ENCODE measurements around the gene MCF2L.

Gene MCF2L

GRCh38 chr13:113001241-113002140 is 32.5 kb downstream of the MCF2L start:
- no peak for DNase-seq
- no peak overlapping the region for H2AFZ ChIP-seq (ENCODE audit: low read length)

GRCh38 chr13:113002206-113002912 is 33.3 kb downstream of the MCF2L start:
- TF ChIP-seq EZH2phosphoT487 (IDR thresholded peaks at IDR 0.05; ENCODE audit: low read length) (no peak), CTCF (IDR thresholded peaks at IDR 0.05; ENCODE audit: low read length) (peak; percentile 20), EZH2 (optimal IDR thresholded peaks at IDR 0.05; ENCODE audit: low read depth, low read length) (no peak)
- H3K9ac ChIP-seq (ENCODE audit: low read length): no peak overlapping the region
- H3F3A ChIP-seq (ENCODE audit: insufficient read depth, low read length): no peaks in the 10 kb centered on the region
- no peak overlapping the region for H3K4me3 ChIP-seq (ENCODE audit: low read length)
- peaks cover 7% of the 10 kb centered on the region; the same call in 1 of the 2 replicates for H3K4me1 ChIP-seq (ENCODE audit: low read length)
- DNase-seq: no peak
- no peaks in the 10 kb centered on the region for H3K36me3 ChIP-seq (replicated peaks; ENCODE audit: insufficient read depth, low read length)
- no peaks in the 10 kb centered on the region for H3K79me2 ChIP-seq (ENCODE audit: low read length)
- H3K27ac ChIP-seq (ENCODE audit: low read length): no peak overlapping the region
- H2AFZ ChIP-seq (ENCODE audit: low read length): no peak overlapping the region
- H3K27me3 ChIP-seq (replicated peaks; ENCODE audit: insufficient read depth, low read length): peaks cover 100% of the 10 kb centered on the region
- no peaks in the 10 kb centered on the region for H4K20me1 ChIP-seq (ENCODE audit: insufficient read depth, low read length)
- no peak overlapping the region for H3K4me2 ChIP-seq (ENCODE audit: low read depth, low read length)
- H3K9me2 ChIP-seq (replicated peaks; ENCODE audit: insufficient read depth, low read length): no peaks in the 10 kb centered on the region
- H3K9me3 ChIP-seq (replicated peaks; ENCODE audit: insufficient read depth, low read length): no peaks in the 10 kb centered on the region

More at GRCh38 chr13:113001241-113002140, 32.5 kb downstream of the MCF2L start:
- Histone ChIP-seq H4K20me1 (ENCODE audit: insufficient read depth, low read length) (no peaks in the 10 kb centered on the region), H3F3A (ENCODE audit: insufficient read depth, low read length) (no peaks in the 10 kb centered on the region), H3K4me3 (ENCODE audit: low read length) (no peak overlapping the region), H3K27ac (ENCODE audit: low read length) (no peak overlapping the region), H3K27me3 (replicated peaks; ENCODE audit: insufficient read depth, low read length) (peaks cover 100% of the 10 kb centered on the region), H3K79me2 (ENCODE audit: low read length) (no peaks in the 10 kb centered on the region), H3K9me3 (replicated peaks; ENCODE audit: insufficient read depth, low read length) (no peaks in the 10 kb centered on the region), H3K9me2 (replicated peaks; ENCODE audit: insufficient read depth, low read length) (no peaks in the 10 kb centered on the region), H3K9ac (ENCODE audit: low read length) (no peak overlapping the region), H3K4me1 (ENCODE audit: low read length) (peaks cover 7% of the 10 kb centered on the region; the same call in 1 of the 2 replicates), H3K4me2 (ENCODE audit: low read depth, low read length) (no peak overlapping the region), H3K36me3 (replicated peaks; ENCODE audit: insufficient read depth, low read length) (no peaks in the 10 kb centered on the region)
- no peak for TF ChIP-seq EZH2 (optimal IDR thresholded peaks at IDR 0.05; ENCODE audit: low read depth, low read length)
- TF ChIP-seq CTCF (IDR thresholded peaks at IDR 0.05; ENCODE audit: low read length): no peak
- no peak for TF ChIP-seq EZH2phosphoT487 (IDR thresholded peaks at IDR 0.05; ENCODE audit: low read length)

- Histone ChIP-seq H3K4me1 (ENCODE audit: low read length) (peaks cover 7% of the 10 kb centered on the region; the same call in 1 of the 2 replicates), H3K9me2 (replicated peaks; ENCODE audit: insufficient read depth, low read length) (no peaks in the 10 kb centered on the region), H2AFZ (ENCODE audit: low read length) (no peak overlapping the region), H3K9ac (ENCODE audit: low read length) (no peak overlapping the region), H3K27ac (ENCODE audit: low read length) (no peak overlapping the region), H3K4me2 (ENCODE audit: low read depth, low read length) (no peak overlapping the region), H3F3A (ENCODE audit: insufficient read depth, low read length) (no peaks in the 10 kb centered on the region), H3K79me2 (ENCODE audit: low read length) (no peaks in the 10 kb centered on the region), H3K4me3 (ENCODE audit: low read length) (no peak overlapping the region), H3K36me3 (replicated peaks; ENCODE audit: insufficient read depth, low read length) (no peaks in the 10 kb centered on the region), H3K9me3 (replicated peaks; ENCODE audit: insufficient read depth, low read length) (no peaks in the 10 kb centered on the region), H4K20me1 (ENCODE audit: insufficient read depth, low read length) (no peaks in the 10 kb centered on the region), H3K27me3 (replicated peaks; ENCODE audit: insufficient read depth, low read length) (peaks cover 100% of the 10 kb centered on the region)
- TF ChIP-seq EZH2phosphoT487 (IDR thresholded peaks at IDR 0.05; ENCODE audit: low read length) (no peak), CTCF (IDR thresholded peaks at IDR 0.05; ENCODE audit: low read length) (no peak), EZH2 (optimal IDR thresholded peaks at IDR 0.05; ENCODE audit: low read depth, low read length) (no peak)
- no peak for DNase-seq
Measured at GRCh38 chr13:113002913-113003290, 33.9 kb downstream of the MCF2L start.
